HG03565 (cell line): Measurements from ENCODE around the gene KIAA1217.

ENCODE experiments used
- ATAC-seq: cut with Tn5 transposase; IDR thresholded peaks from one replicate; pipeline ENCODE4 v1.9.1; 2021; ENCODE audit warnings: mild to moderate bottlenecking, moderate library complexity; ENCODE audit not compliant: unreplicated experiment

KIAA1217 gene

GRCh38 chr10:24242562-24242961 lies 33.6 kb downstream of the KIAA1217 start:
- peak; percentile 40 for ATAC-seq

- ATAC-seq = no peak
These were observed 37.4 kb downstream of the KIAA1217 start for GRCh38 chr10:24246365-24246764.

GRCh38 chr10:24247841-24248240 lies 38.9 kb downstream of the KIAA1217 start:
- ATAC-seq = no peak

- ATAC-seq = no peak
These were observed 41.0 kb downstream of the KIAA1217 start for GRCh38 chr10:24249829-24250415.

GRCh38 chr10:24251547-24251946 lies 42.6 kb downstream of the KIAA1217 start:
- no peak for ATAC-seq

- no peak for ATAC-seq
These were observed 45.2 kb downstream of the KIAA1217 start for GRCh38 chr10:24254180-24254579.

GRCh38 chr10:24255115-24255880 lies 46.4 kb downstream of the KIAA1217 start:
- no peak for ATAC-seq

- no peak for ATAC-seq
These were observed 47.0 kb downstream of the KIAA1217 start for GRCh38 chr10:24255881-24256311.

- no peak for ATAC-seq
These were observed 47.7 kb downstream of the KIAA1217 start for GRCh38 chr10:24256619-24257107.

- ATAC-seq = no peak
These were observed 48.6 kb downstream of the KIAA1217 start for GRCh38 chr10:24257588-24257987.

GRCh38 chr10:24259365-24260130 lies 50.6 kb downstream of the KIAA1217 start:
- ATAC-seq = no peak

GRCh38 chr10:24261627-24262026 lies 52.7 kb downstream of the KIAA1217 start:
- ATAC-seq = no peak

GRCh38 chr10:24262929-24263590 lies 54.1 kb downstream of the KIAA1217 start:
- no peak for ATAC-seq

GRCh38 chr10:24269476-24269875 lies 60.5 kb downstream of the KIAA1217 start:
- ATAC-seq = no peak

- ATAC-seq = no peak
These were observed 63.4 kb downstream of the KIAA1217 start for GRCh38 chr10:24272374-24272773.

- no peak for ATAC-seq
These were observed 68.3 kb downstream of the KIAA1217 start for GRCh38 chr10:24277277-24277676.

GRCh38 chr10:24277771-24278170 lies 68.8 kb downstream of the KIAA1217 start:
- ATAC-seq = no peak

- no peak for ATAC-seq
These were observed 69.4 kb downstream of the KIAA1217 start for GRCh38 chr10:24278176-24278889.

- no peak for ATAC-seq
These were observed 70.2 kb downstream of the KIAA1217 start for GRCh38 chr10:24279166-24279565.

- no peak for ATAC-seq
These were observed 78.7 kb downstream of the KIAA1217 start for GRCh38 chr10:24287559-24288195.
